Fibroblast of skin of right biceps (primary cell): ENCODE measurements around the gene ASCL5.

Source experiments
- DNase-seq: peaks from one replicate; pipeline ENCODE4 v3.0.0-alpha.2; 2013

Gene ASCL5

DNA sequence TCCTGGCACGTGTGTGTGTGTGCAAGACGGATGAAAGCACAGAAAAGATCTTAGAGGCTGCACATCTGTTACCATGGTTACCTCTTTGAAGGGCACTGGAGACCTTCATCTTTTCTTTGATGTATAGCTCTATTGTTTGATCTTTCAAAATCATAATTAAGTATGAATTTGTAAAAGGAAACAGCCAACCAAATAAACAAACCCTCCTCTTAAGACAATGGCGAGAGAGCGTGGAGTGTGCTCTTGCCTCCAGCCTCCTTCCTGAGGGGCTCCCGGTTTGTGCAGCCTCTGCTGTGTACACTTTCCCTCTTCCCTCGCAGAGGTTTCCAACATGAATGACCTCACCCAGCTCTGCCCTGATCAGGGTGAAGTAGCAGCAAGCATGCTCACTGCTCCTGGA, 42.7 kb downstream of the ASCL5 start:
- DNase-seq = no peak

DNA sequence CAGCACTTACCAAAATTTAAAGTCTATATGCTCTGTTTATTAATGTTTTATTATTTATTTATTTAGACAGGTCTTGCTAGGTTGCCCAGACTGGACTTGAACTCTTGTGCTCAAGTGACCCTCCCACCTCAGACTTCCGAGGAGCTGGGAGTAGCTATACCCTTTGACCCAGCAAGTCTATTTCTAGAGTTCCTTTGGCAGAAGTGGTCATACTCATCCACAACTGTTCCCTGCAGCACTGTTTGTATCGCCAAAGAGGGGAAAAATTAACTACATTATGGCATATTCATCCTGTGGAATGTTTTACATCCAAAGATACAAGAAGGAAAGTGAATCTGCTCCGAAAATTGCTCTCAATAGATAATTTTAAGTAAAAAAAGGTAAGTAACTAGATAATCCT, 43.2 kb downstream of the ASCL5 start:
- no peak for DNase-seq

DNA sequence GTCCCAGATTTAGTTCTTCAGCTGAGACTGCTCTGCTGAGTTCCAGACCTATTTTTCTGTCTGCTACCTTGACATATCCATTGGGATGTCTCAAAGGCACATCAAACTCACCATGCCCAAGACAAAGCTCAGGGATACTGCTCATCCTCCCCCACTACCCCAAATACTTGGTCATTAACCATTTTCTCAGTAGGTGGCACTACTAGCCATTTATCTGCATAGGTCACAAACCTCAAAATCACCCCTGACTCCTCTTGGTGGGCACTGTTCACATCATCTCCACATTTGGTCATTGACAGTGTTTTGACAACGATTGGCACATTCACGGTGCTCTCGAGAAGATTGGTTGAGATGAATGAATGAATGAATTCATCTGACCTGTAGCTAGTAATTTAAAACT, 46.8 kb downstream of the ASCL5 start:
- no peak for DNase-seq

DNA sequence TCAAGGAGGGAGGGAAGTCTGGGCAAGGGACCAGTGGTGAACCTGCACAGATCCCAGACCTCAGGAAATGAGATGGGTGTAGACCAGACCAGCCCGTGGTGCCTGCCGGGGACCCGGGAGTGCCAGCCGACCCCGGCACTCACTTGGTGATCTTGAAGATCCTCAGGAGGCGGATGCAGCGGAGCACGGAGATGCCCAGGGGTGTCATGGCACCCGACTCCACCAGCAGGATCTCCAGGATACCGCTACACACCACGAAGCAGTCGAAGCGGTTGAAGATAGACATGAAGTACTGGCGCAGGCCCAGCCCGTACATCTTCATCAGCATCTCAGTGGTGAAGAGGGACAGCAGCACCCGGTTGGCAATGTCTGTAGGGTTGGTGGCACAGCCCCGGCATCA, 49.2 kb downstream of the ASCL5 start:
- DNase-seq = no peak

DNA sequence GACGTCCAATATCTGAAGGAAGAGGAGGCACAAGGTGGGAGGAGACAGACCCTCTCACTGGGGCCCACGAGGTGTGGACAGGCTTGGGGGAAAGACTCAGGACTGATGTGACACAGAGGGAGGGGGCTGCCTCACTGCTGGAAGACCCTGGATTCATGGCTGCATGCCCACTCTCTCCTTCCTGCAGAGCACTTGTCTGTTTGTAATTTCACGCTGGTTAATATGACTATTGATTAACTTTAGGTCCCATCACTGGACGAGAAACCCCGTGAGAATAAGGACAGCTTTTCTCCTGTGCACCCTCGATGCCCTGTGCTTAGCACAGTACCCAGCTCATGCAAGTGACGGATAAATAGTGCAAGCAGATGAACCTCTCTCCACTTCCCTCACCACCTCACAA, 49.9 kb downstream of the ASCL5 start:
- DNase-seq = no peak

DNA sequence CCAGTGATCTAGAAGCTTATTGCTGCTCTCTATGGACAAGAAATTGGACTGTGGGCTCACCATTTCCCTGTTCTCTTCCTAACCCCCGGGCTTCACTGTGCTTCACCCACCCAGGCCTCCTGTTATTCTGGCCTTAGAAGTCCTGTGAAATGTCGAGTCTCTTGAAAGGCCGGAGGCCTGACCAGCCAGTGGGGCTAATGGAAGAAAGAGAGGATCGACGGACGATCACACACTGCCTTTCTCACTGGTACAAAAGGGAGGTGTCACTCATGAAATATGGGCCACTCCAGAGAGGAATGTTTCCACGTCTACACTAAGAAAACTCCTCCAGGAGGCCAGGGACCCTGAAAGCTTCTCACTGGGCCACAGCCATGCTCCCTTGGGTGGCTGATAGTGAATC, 50.9 kb downstream of the ASCL5 start:
- no peak for DNase-seq

DNA sequence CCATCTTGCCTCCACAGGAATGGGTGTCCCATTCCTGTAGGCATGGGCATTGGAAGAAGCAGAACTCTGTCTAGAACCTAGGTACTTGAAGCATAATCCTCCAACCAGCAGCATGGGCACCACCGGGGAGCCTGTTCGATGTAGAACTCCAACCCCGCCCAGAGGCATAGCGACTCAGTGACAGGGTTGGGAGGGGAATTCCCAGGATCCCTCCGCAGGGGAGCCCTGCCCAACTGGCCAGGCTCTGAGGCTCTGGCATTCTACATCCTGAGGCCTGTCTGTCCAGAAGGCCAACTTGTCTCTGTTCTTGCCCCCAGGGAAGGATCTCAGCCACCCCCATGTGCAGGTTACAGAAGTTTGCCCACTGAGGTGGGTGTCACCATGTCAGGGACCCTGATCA, 53.0 kb downstream of the ASCL5 start:
- DNase-seq = no peak

DNA sequence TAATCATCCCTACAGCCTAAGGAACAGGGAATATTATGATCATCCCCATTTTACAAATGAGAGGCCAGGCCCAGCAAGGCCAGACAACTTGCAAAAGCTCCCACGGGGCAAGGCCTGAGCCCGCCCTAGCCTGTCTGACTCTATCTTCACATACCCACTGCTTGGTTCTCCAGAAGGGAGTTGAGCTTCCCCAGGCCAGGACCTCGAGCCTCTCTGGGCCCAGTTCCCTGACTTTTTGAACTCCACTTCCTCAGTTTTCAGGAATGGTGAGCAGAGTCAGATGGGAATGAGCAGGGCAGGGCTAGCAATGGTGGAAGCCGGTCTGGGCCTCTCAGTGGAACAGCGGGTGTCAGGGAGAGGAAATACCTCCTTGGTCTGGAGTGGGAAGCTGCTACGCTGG, 54.1 kb downstream of the ASCL5 start:
- DNase-seq = no peak

DNA sequence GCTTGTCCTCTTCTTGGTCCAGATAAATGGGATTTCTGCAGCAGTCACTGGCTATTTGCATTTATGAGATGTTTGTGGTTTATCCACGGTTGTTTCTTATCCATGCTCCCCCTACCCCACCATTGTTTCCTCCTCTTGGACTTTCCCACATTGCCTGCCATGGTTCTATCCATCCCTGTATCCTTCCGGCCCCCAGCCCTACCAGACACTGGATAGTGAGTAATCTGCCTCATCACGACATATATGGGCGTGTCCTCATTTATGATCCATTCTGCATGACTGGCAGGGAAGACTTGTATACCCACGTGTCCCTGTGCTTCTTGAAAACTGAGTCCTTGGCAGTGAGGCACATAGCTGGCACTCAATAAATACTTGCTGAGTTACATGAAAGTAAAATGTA, 54.8 kb downstream of the ASCL5 start:
- DNase-seq = no peak

DNA sequence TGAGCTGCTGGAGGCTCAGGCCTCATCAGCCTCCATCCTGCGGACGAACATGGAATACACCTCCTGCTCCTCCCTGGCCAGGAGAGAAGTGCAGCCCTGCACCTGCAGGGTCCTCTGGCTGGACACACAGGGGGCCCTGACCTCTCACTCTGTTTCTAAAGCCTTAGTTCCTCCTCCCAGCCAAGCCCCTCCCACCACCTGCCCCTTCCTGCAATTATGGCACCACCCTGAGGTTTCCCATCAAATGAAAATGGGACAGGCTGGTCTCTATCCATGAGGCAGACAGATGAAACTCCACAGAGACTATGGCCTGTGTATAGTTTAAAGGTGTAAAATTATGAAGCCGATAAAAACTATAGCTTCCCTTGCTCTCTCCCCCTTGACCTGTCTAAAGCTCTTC, 57.3 kb downstream of the ASCL5 start:
- no peak for DNase-seq

DNA sequence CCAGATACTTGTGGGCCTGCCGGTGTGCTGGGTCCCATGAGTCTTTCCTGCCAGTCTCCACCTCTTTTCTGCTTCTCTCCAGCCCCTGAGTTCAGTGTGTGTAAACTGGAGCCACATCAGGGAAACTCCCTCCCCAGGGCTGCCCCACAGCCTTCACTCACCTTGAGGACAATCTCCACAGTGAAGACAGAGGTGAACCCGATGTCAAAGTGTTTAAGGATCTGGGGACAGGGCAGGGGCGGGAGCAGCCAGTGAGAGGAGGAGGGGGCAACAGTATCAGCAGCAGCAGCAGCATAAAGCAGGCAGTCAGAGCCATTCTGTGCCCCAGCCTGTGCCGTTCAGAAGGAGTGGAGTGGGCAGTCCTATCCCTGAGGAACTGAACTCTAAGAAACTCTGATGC, 58.0 kb downstream of the ASCL5 start:
- DNase-seq = no peak

DNA sequence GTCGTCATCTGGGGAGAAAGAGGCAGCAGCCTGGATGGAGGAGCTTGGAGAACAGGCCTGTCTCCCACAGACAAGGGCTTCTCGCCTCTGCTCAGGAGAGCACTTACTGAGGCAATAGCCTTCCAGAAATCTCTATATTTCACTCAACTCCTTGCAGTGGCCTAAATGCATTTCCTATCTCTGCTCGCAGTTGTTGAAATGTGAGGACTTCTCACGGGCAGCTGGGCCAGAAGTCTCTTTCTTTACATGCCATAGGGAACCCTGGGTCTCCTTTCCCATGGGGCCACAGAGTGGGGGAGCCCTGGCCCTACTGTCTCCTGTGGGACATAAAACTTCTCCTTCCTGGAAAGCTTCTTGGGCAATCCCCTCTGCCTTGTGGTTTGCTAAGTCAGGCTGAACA, 60.0 kb downstream of the ASCL5 start:
- DNase-seq = no peak

DNA sequence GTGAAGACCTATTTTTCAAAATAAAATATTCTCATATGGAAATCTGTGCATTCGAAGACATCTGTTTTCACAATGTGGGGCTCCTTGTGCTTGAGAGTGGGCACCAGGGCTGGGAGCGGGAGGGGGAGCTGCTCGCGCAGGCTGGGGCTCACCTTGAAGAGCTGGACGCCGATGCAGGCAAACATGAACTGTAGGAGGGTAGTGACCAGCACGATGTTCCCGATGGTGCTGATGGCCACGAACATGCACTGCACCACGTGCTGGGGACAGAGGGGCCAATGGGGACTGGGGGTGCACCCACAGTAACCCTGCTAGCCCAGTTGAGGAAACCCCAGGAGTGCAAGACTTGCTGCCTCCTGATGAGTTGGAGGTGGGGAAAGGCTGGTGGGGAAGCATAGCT, 61.3 kb downstream of the ASCL5 start:
- no peak for DNase-seq

DNA sequence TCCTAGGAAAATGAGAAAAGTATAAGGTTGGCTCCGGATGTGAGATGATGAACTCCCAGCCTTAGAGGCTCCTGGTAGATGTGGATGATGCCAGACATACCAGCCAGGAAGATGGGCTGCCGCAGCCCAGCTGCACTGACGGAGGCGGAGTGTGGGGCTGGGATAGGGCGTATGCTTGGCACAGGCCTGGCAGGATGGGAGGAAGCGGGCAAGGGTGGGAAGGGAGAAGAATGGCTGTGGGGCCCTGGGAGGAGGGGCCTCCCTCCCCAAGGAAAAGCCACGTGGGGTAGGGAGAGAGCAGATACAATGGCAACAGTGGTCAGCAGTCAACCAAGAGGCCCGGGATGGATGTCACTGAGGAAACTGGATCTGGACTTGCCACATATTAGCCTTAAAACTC, 62.2 kb downstream of the ASCL5 start:
- DNase-seq = no peak
